Smooth muscle cell of trachea (primary cell): ENCODE measurements around the gene DDTL. TPM values are rescaled to one million over a fixed set of nuclear protein-coding genes. Genes with fewer than 3 reads are reported as not detected.

Experiments
- total RNA-seq: library from RNA; depleted of rRNA; stranded (reverse); fragments of >200 nt; gene quantifications from 2 replicates; pipeline ENCODE4 v1.2.1, GENCODE V29; 2014

Gene DDTL
- total RNA-seq: 1.6 and 2.0 TPM in 2 replicates

DNA sequence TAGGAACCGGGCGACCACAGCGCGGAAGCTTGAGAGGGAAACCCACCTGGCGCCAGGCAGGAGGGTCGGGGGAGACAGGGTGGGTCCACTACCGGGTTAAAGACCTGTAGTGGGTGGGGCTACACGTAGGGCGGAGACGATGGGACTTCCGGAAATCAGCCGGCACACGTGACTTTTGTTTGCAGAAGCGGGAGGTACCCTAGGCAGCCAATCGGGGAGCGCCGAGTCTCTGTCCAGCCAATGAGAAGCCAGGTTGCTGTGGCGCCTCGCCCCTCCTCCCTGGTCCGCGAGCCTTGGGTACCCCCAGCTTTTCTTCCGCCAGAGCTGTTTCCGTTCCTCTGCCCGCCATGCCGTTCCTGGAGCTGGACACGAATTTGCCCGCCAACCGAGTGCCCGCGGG is at the start of gene DDTL:
DDTL (plus strand) TSS at position 321 of the 400 bp plus-strand sequence; CDS start at position 348, 27 bp downstream.

DNA sequence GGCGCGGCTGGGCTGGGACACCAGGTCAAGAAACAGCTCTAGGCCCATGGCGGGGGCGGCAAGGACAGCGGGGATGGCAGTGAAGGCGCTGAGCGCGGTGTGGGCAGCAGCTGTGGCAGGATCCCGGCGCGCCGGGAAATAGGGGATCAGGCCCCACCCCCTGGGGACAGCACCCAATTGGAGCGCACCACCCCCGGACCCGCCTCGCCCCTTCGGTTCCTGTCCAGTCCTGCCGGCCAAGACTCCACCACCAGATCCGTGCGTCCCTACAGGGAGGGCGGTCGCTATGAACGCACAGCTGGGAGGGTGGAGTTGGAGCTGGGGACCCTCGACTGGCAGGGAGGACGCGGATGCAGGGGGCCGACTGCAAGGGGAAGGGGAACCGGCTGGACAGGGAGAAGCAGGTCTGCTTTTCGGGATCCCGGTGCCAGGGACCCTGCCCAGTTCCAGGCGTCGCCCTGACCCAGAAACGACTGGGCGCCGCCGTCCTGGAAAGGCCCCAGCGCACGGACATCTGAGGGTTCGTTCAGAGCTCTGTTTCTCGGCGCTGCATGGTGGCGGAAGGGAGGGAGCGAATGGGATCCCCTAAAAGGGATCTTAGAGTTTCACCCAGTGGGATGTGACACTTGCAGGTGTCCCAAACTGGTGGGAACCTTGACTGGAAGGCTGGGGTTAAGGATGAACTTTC is 5.5 kb upstream of the DDTL start, which contains the start of gene GSTT2B:
GSTT2B (minus strand) TSS at position 112 of the 688 bp plus-strand sequence; CDS start at position 48, 64 bp downstream.

GRCh38 chr22:23974345-23974744 is 7.7 kb downstream of the DDTL start, which contains the start of gene DDT:
DDT (minus strand) TSS chr22:23974441; CDS start chr22:23974414, 27 bp downstream.

DNA sequence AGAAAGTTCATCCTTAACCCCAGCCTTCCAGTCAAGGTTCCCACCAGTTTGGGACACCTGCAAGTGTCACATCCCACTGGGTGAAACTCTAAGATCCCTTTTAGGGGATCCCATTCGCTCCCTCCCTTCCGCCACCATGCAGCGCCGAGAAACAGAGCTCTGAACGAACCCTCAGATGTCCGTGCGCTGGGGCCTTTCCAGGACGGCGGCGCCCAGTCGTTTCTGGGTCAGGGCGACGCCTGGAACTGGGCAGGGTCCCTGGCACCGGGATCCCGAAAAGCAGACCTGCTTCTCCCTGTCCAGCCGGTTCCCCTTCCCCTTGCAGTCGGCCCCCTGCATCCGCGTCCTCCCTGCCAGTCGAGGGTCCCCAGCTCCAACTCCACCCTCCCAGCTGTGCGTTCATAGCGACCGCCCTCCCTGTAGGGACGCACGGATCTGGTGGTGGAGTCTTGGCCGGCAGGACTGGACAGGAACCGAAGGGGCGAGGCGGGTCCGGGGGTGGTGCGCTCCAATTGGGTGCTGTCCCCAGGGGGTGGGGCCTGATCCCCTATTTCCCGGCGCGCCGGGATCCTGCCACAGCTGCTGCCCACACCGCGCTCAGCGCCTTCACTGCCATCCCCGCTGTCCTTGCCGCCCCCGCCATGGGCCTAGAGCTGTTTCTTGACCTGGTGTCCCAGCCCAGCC is 13.0 kb downstream of the DDTL start, which contains the start of gene GSTT2:
GSTT2 (plus strand) TSS at position 578 of the 684 bp plus-strand sequence.

GRCh38 chr22:24005201-24005600 is 38.5 kb downstream of the DDTL start, which contains the start of gene GSTT4:
GSTT4 (minus strand) TSS chr22:24005453; CDS start chr22:24005356, 97 bp downstream.

Other genes with a start within 250 kb of the DDTL start
- gene ZNF70, start 215.8 kb upstream of the DDTL start, total RNA-seq: 3.2 and 4.3 TPM in 2 replicates
- gene VPREB3, start 212.5 kb upstream of the DDTL start, total RNA-seq: 0.50 TPM in 1 of 2 replicates, not detected in the other
- gene C22orf15, start 203.9 kb upstream of the DDTL start, total RNA-seq: 1.6 and 3.1 TPM in 2 replicates
- gene CHCHD10, start 198.9 kb upstream of the DDTL start, total RNA-seq: 0.58 and 2.5 TPM in 2 replicates
- gene MMP11, start 194.0 kb upstream of the DDTL start, total RNA-seq: 3.1 and 15.2 TPM in 2 replicates
- 35.2 and 36.7 TPM in 2 replicates for gene SMARCB1, start 179.9 kb upstream of the DDTL start, total RNA-seq
- 0.17 TPM in 1 of 2 replicates, not detected in the other for gene DERL3, start 127.9 kb upstream of the DDTL start, total RNA-seq
- gene SLC2A11, start 109.0 kb upstream of the DDTL start, total RNA-seq: 7.1 and 16.2 TPM in 2 replicates
- 247 and 330 TPM in 2 replicates for gene MIF, start 72.5 kb upstream of the DDTL start, total RNA-seq
- 6.3 and 8.1 TPM in 2 replicates for gene GSTT2B, start 5.7 kb upstream of the DDTL start, total RNA-seq
- gene DDT, start 7.6 kb downstream of the DDTL start, total RNA-seq: 120 and 140 TPM in 2 replicates
- gene GSTT2, start 13.2 kb downstream of the DDTL start, total RNA-seq: 0.99 and 2.0 TPM in 2 replicates
- gene GSTT4, start 38.6 kb downstream of the DDTL start, total RNA-seq: not detected in 2 replicates
- gene CABIN1, start 44.4 kb downstream of the DDTL start, total RNA-seq: 54.4 and 63.5 TPM in 2 replicates
- gene SUSD2, start 214.6 kb downstream of the DDTL start, total RNA-seq: 2.6 and 7.4 TPM in 2 replicates